Measurements from ENCODE around the gene ETV2.

ETV2 gene

DNA sequence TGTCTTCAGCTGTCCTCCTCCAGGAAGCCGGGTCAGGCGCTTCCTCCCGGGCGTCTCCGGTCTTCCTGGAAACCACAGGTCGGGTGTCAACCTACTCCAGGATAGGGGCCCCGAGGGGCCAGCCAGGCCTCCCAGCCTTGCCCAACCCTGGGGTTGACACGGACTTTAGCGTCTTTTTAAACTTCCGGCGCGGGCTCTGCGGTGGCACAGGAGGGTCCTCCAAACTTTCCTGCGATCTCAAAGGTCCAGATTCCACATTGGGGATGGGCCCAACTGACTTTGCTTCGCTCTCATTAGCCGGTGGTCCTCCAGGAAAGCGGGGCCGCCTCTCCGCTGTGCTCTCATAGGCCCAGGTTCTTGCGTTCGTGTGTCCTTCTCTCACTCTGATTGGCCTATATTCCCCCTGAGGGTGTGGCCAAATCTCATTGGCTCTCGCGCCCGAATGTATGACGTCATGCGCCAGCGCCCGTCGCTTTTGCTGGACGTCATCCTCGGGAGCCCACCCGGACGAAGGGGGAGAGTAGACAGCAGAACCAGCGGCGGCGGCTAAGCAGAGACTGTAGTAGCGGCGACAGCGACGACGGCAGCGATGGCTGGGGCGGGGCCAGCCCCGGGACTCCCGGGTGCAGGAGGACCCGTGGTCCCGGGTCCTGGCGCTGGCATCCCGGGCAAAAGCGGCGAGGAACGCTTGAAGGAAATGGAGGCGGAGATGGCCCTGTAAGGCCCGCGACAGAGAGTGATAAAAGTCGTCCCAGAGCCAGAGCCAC is 12.8 kb upstream of the ETV2 start, which contains the start of gene RBM42 (continued):
- TF ChIP-seq, protein P1, sequence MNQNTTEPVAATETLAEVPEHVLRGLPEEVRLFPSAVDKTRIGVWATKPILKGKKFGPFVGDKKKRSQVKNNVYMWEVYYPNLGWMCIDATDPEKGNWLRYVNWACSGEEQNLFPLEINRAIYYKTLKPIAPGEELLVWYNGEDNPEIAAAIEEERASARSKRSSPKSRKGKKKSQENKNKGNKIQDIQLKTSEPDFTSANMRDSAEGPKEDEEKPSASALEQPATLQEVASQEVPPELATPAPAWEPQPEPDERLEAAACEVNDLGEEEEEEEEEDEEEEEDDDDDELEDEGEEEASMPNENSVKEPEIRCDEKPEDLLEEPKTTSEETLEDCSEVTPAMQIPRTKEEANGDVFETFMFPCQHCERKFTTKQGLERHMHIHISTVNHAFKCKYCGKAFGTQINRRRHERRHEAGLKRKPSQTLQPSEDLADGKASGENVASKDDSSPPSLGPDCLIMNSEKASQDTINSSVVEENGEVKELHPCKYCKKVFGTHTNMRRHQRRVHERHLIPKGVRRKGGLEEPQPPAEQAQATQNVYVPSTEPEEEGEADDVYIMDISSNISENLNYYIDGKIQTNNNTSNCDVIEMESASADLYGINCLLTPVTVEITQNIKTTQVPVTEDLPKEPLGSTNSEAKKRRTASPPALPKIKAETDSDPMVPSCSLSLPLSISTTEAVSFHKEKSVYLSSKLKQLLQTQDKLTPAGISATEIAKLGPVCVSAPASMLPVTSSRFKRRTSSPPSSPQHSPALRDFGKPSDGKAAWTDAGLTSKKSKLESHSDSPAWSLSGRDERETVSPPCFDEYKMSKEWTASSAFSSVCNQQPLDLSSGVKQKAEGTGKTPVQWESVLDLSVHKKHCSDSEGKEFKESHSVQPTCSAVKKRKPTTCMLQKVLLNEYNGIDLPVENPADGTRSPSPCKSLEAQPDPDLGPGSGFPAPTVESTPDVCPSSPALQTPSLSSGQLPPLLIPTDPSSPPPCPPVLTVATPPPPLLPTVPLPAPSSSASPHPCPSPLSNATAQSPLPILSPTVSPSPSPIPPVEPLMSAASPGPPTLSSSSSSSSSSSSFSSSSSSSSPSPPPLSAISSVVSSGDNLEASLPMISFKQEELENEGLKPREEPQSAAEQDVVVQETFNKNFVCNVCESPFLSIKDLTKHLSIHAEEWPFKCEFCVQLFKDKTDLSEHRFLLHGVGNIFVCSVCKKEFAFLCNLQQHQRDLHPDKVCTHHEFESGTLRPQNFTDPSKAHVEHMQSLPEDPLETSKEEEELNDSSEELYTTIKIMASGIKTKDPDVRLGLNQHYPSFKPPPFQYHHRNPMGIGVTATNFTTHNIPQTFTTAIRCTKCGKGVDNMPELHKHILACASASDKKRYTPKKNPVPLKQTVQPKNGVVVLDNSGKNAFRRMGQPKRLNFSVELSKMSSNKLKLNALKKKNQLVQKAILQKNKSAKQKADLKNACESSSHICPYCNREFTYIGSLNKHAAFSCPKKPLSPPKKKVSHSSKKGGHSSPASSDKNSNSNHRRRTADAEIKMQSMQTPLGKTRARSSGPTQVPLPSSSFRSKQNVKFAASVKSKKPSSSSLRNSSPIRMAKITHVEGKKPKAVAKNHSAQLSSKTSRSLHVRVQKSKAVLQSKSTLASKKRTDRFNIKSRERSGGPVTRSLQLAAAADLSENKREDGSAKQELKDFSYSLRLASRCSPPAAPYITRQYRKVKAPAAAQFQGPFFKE (tag by site-specific recombination; IDR thresholded peaks at IDR 0.05; ENCODE audit: borderline replicate concordance), result no peak
- TF ChIP-seq, protein P2, sequence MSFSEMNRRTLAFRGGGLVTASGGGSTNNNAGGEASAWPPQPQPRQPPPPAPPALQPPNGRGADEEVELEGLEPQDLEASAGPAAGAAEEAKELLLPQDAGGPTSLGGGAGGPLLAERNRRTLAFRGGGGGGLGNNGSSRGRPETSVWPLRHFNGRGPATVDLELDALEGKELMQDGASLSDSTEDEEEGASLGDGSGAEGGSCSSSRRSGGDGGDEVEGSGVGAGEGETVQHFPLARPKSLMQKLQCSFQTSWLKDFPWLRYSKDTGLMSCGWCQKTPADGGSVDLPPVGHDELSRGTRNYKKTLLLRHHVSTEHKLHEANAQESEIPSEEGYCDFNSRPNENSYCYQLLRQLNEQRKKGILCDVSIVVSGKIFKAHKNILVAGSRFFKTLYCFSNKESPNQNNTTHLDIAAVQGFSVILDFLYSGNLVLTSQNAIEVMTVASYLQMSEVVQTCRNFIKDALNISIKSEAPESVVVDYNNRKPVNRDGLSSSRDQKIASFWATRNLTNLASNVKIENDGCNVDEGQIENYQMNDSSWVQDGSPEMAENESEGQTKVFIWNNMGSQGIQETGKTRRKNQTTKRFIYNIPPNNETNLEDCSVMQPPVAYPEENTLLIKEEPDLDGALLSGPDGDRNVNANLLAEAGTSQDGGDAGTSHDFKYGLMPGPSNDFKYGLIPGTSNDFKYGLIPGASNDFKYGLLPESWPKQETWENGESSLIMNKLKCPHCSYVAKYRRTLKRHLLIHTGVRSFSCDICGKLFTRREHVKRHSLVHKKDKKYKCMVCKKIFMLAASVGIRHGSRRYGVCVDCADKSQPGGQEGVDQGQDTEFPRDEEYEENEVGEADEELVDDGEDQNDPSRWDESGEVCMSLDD (tag by site-specific recombination; IDR thresholded peaks at IDR 0.05), result peak; percentile 99
- 0 out of 2 replicates have a peak, but pooled peaks have one; percentile 66 for TF ChIP-seq ZNF792 (tag by site-specific recombination; IDR thresholded peaks at IDR 0.05)
- TF ChIP-seq EGR2 (tag by site-specific recombination; IDR thresholded peaks at IDR 0.05; ENCODE audit: low read depth), result peak; percentile 63
- TF ChIP-seq ZNF521 (tag by site-specific recombination; IDR thresholded peaks at IDR 0.05), result no peak
- no peak; the same call in 1 of the 2 replicates for TF ChIP-seq REPIN1 (tag by site-specific recombination; IDR thresholded peaks at IDR 0.05; ENCODE audit: low read depth)
- 0 out of 2 replicates have a peak, but pooled peaks have one; percentile 24 for TF ChIP-seq MYNN (tag by site-specific recombination; IDR thresholded peaks at IDR 0.05; ENCODE audit: borderline replicate concordance)
- no peak for TF ChIP-seq ZNF830 (tag by site-specific recombination; IDR thresholded peaks at IDR 0.05; ENCODE audit: low read depth)
- TF ChIP-seq ZNF112 (tag by site-specific recombination; IDR thresholded peaks at IDR 0.05), result no peak
- no peak for TF ChIP-seq ZNF248 (tag by site-specific recombination; IDR thresholded peaks at IDR 0.05)
- TF ChIP-seq, protein P3, sequence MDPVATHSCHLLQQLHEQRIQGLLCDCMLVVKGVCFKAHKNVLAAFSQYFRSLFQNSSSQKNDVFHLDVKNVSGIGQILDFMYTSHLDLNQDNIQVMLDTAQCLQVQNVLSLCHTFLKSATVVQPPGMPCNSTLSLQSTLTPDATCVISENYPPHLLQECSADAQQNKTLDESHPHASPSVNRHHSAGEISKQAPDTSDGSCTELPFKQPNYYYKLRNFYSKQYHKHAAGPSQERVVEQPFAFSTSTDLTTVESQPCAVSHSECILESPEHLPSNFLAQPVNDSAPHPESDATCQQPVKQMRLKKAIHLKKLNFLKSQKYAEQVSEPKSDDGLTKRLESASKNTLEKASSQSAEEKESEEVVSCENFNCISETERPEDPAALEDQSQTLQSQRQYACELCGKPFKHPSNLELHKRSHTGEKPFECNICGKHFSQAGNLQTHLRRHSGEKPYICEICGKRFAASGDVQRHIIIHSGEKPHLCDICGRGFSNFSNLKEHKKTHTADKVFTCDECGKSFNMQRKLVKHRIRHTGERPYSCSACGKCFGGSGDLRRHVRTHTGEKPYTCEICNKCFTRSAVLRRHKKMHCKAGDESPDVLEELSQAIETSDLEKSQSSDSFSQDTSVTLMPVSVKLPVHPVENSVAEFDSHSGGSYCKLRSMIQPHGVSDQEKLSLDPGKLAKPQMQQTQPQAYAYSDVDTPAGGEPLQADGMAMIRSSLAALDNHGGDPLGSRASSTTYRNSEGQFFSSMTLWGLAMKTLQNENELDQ (tag by site-specific recombination; IDR thresholded peaks at IDR 0.05; ENCODE audit: low read depth), result no peak
- TF ChIP-seq ZNF266 (tag by site-specific recombination; IDR thresholded peaks at IDR 0.05; ENCODE audit: low read depth), result no peak
- peak; percentile 92 for TF ChIP-seq ZNF600 (tag by site-specific recombination; IDR thresholded peaks at IDR 0.05)
- TF ChIP-seq ZIC2 (tag by site-specific recombination; IDR thresholded peaks at IDR 0.05), result peak; percentile 45; the same call in 1 of the 2 replicates
- peak; percentile 100 for TF ChIP-seq ZNF629 (tag by site-specific recombination; IDR thresholded peaks at IDR 0.05)
- TF ChIP-seq ZNF146 (tag by site-specific recombination; IDR thresholded peaks at IDR 0.05), result peak; percentile 60
- TF ChIP-seq BCL11B (tag by site-specific recombination; IDR thresholded peaks at IDR 0.05; ENCODE audit: low read depth), result no peak
- TF ChIP-seq, protein P4, sequence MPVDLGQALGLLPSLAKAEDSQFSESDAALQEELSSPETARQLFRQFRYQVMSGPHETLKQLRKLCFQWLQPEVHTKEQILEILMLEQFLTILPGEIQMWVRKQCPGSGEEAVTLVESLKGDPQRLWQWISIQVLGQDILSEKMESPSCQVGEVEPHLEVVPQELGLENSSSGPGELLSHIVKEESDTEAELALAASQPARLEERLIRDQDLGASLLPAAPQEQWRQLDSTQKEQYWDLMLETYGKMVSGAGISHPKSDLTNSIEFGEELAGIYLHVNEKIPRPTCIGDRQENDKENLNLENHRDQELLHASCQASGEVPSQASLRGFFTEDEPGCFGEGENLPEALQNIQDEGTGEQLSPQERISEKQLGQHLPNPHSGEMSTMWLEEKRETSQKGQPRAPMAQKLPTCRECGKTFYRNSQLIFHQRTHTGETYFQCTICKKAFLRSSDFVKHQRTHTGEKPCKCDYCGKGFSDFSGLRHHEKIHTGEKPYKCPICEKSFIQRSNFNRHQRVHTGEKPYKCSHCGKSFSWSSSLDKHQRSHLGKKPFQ (tag by site-specific recombination; IDR thresholded peaks at IDR 0.05), result no peak
- peak; percentile 97 for TF ChIP-seq KLF1 (tag by site-specific recombination; IDR thresholded peaks at IDR 0.05)
- peak; percentile 33 for TF ChIP-seq GFI1B (tag by site-specific recombination; IDR thresholded peaks at IDR 0.05)
- TF ChIP-seq WT1 (tag by site-specific recombination; IDR thresholded peaks at IDR 0.05), result peak; percentile 78
- no peak for TF ChIP-seq ZNF747 (tag by site-specific recombination; IDR thresholded peaks at IDR 0.05)
- TF ChIP-seq ZNF223 (tag by site-specific recombination; IDR thresholded peaks at IDR 0.05), result no peak
- TF ChIP-seq, protein P5, sequence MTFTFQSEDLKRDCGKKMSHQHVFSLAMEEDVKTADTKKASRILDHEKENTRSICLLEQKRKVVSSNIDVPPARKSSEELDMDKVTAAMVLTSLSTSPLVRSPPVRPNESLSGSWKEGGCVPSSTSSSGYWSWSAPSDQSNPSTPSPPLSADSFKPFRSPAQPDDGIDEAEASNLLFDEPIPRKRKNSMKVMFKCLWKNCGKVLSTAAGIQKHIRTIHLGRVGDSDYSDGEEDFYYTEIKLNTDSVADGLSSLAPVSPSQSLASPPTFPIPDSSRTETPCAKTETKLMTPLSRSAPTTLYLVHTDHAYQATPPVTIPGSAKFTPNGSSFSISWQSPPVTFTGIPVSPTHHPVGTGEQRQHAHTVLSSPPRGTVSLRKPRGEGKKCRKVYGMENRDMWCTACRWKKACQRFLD (tag by site-specific recombination; IDR thresholded peaks at IDR 0.05), result no peak
- TF ChIP-seq ZNF138 (tag by site-specific recombination; IDR thresholded peaks at IDR 0.05; ENCODE audit: borderline replicate concordance), result no peak
